Activated CD8-positive, alpha-beta T cell treated with anti-CD3 and anti-CD28 coated beads for 36 hours (primary cell): Measurements from ENCODE around the gene ACOT7. TPM values are rescaled to one million over a fixed set of nuclear protein-coding genes. Genes with fewer than 3 reads are reported as not detected.

Source experiments
- ATAC-seq: fragments of 200-7000 bp; cut with Tn5 transposase; one replicate; pipeline ENCODE4 v1.10.0; 2021; ENCODE audit warnings: mild to moderate bottlenecking, moderate library complexity
- CTCF ChIA-PET: fragments of 350-600 bp; sonication (Branson Sonifier 250); formaldehyde crosslinking; loops from one replicate; lab custom pipeline; 2021; ENCODE audit warnings: antibody characterized with exemption; lab: Charles Lee
- POLR2A ChIA-PET: fragments of 350-600 bp; sonication (Branson Sonifier 250); formaldehyde crosslinking; loops from one replicate; lab custom pipeline; 2021; ENCODE audit warnings: antibody characterized with exemption; lab: Charles Lee
- DNase-seq: peaks from one replicate; pipeline ENCODE4 v3.0.0-alpha.2; 2020
- H3K27ac Mint-ChIP-seq: one replicate; pipeline ENCODE4 v1.8.0; 2021; ENCODE audit warnings: mild to moderate bottlenecking, mixed read lengths
- H3K27me3 Mint-ChIP-seq: one replicate; pipeline ENCODE4 v1.8.0; 2021; ENCODE audit warnings: mixed read lengths
- H3K36me3 Mint-ChIP-seq: one replicate; pipeline ENCODE4 v1.8.0; 2021; ENCODE audit warnings: low read depth, mixed read lengths
- H3K4me1 Mint-ChIP-seq: one replicate; pipeline ENCODE4 v1.8.0; 2021; ENCODE audit warnings: low read depth, mixed read lengths
- H3K4me3 Mint-ChIP-seq: one replicate; pipeline ENCODE4 v1.8.0; 2021; ENCODE audit warnings: mild to moderate bottlenecking, moderate library complexity, mixed read lengths
- H3K9me3 Mint-ChIP-seq: one replicate; pipeline ENCODE4 v1.8.0; 2021; ENCODE audit warnings: mixed read lengths
- CTCF ChIP-seq: fragments of 200-600 bp; IDR thresholded peaks from one replicate; pipeline ENCODE4 v1.8.0; 2022; ENCODE audit warnings: antibody characterized with exemption, mild to moderate bottlenecking
- intact Hi-C: fragments of 100-400 bp; cut with micrococcal nuclease; formaldehyde crosslinking; loops from one replicate; pipeline ENCODE4 v1.10.0; 2022
- total RNA-seq, 2 experiments: library from RNA; stranded (reverse); gene quantifications; one replicate each; pipeline ENCODE4 v1.2.3, GENCODE V29; 2021

The ACOT7 gene
- total RNA-seq, 2 experiments from 2014 or later = 80.4 to 86.7 TPM

- ChIA-PET CTCF (interaction anchor here (1.2 kb wide), 1 partner anchor 11 kb away, joined by 3 read pairs; no protein-coding TSS in a partner anchor), POLR2A (no interaction called here)
- Mint-ChIP-seq H3K4me3 (no peak overlapping the region), H3K36me3 (no peaks in the 10 kb centered on the region), H3K27me3 (peaks cover 25% of the 10 kb centered on the region), H3K27ac (no peak overlapping the region), H3K9me3 (no peaks in the 10 kb centered on the region), H3K4me1 (peaks cover 12% of the 10 kb centered on the region)
- intact Hi-C loops = no loop called here
- DNase-seq = no peak
- ATAC-seq = no peak
- TF ChIP-seq CTCF = no peak
These were observed 34.1 kb upstream of the ACOT7 start for GRCh38 chr1:6427441-6428390.

- peaks cover 27% of the 10 kb centered on the region for H3K27me3 Mint-ChIP-seq
- peaks cover 12% of the 10 kb centered on the region for H3K4me1 Mint-ChIP-seq
- ChIA-PET CTCF (interaction anchor here (0.8 to 2.5 kb wide), 3 partner anchors 10 to 14 kb away, joined by 3 to 21 read pairs (median 5); no protein-coding TSS in a partner anchor), POLR2A (interaction anchor here (0.6 kb wide), 1 partner anchor 416 kb away, joined by 4 read pairs; no protein-coding TSS in a partner anchor)
- DNase-seq = no peak
- H3K27ac Mint-ChIP-seq = no peak overlapping the region
- no peak overlapping the region for H3K4me3 Mint-ChIP-seq
- intact Hi-C loops = no loop called here
- ATAC-seq = no peak
- H3K9me3 Mint-ChIP-seq = no peaks in the 10 kb centered on the region
- TF ChIP-seq CTCF = no peak
- H3K36me3 Mint-ChIP-seq = no peaks in the 10 kb centered on the region
These were observed 33.4 kb upstream of the ACOT7 start for GRCh38 chr1:6426972-6427350.

- peaks cover 32% of the 10 kb centered on the region for H3K27me3 Mint-ChIP-seq
- H3K4me1 Mint-ChIP-seq = peaks cover 12% of the 10 kb centered on the region
- intact Hi-C loops = no loop called here
- POLR2A ChIA-PET = interaction anchor here (0.6 kb wide), 1 partner anchor 416 kb away, joined by 4 read pairs; no protein-coding TSS in a partner anchor
- H3K36me3 Mint-ChIP-seq = no peaks in the 10 kb centered on the region
- H3K4me3 Mint-ChIP-seq = no peak overlapping the region
- no peaks in the 10 kb centered on the region for H3K9me3 Mint-ChIP-seq
- no peak for DNase-seq
- TF ChIP-seq CTCF = no peak
- CTCF ChIA-PET = interaction anchor here (0.8 to 2.5 kb wide), 3 partner anchors 10 to 15 kb away, joined by 3 to 21 read pairs (median 5); no protein-coding TSS in a partner anchor
- H3K27ac Mint-ChIP-seq = no peak overlapping the region
- ATAC-seq = no peak
These were observed 32.9 kb upstream of the ACOT7 start for GRCh38 chr1:6426277-6426971.

- no peaks in the 10 kb centered on the region for H3K9me3 Mint-ChIP-seq
- H3K4me3 Mint-ChIP-seq = no peak overlapping the region
- TF ChIP-seq CTCF = no peak
- ChIA-PET CTCF (interaction anchor here (2.5 kb wide), 1 partner anchor 12 kb away, joined by 21 read pairs; no protein-coding TSS in a partner anchor), POLR2A (no interaction called here)
- DNase-seq (no peak), ATAC-seq (no peak)
- intact Hi-C loops = no loop called here
- H3K36me3 Mint-ChIP-seq = no peaks in the 10 kb centered on the region
- H3K4me1 Mint-ChIP-seq = peaks cover 12% of the 10 kb centered on the region
- H3K27ac Mint-ChIP-seq = no peak overlapping the region
- peaks cover 40% of the 10 kb centered on the region for H3K27me3 Mint-ChIP-seq
These were observed 32.1 kb upstream of the ACOT7 start for GRCh38 chr1:6425658-6426057.
